ENCODE results near the gene CSTB.
A peak's percentile ranks its signal among the peaks of the same experiment; 100 is the strongest.
"Not testable (repeated sequence)": the region's sequence is repeated elsewhere in the genome, so short reads cannot be mapped to it uniquely, and the experiment has no call there.

CSTB gene

DNA sequence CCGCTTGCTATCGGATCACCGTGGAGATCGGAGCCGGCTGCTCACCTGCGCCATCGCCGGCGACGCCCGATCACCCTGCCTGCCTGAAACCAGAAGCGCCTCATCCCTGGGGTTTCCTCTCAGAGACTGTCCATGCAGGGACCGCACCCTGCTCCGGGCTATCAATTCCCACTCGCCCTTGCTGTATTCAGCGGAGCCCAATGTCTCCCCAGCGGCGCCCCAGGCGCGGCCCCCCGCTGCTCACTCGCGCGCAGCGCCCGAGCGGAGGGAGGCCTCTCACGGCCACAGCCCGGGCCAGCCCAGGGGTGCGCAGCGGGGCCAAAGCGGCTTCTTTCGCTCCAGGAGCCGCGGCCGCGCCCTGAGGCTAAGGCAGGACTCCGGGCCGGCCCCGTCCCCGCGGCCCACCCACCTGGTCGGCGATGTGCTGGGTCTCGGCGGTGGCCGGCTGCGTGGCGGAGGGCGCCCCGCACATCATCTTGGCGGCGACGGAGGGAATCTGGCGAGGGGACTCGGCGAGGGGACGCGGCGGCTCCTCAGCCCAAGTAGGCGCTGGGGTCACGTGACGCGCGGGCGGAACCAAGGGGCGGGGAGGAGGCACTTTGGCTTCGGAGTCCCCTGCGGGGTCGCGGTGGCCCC is at the start of gene CSTB:
CSTB (minus strand) TSS at position 514 of the 636 bp plus-strand sequence; CDS start at position 475, 39 bp downstream.
- DNase-seq (ENCODE audit: low spot score), result peak; percentile 86

- DNase-seq (ENCODE audit: low spot score), result no peak
Measured at GRCh38 chr21:43825242-43825935, 49.3 kb upstream of the CSTB start.

GRCh38 chr21:43824333-43825241 is 48.5 kb upstream of the CSTB start:
- peak; percentile 81 for DNase-seq (ENCODE audit: low spot score)

DNA sequence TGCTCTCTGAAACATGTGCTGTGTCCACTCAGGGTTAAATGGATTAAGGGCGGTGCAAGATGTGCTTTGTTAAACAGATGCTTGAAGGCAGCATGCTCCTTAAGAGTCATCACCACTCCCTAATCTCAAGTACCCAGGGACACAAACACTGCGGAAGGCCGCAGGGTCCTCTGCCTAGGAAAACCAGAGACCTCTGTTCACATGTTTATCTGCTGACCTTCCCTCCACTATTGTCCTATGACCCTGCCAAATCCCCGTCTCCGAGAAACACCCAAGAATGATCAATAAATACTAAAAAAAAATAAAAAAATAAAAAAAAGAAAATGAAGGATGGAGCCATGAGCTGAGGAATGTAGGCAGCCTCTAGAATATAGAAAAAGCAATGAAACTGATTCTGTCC is 46.6 kb upstream of the CSTB start:
- not testable (repeated sequence) for DNase-seq (ENCODE audit: low spot score)

- DNase-seq (ENCODE audit: low spot score), result not testable (repeated sequence)
Measured at GRCh38 chr21:43822166-43822565, 46.1 kb upstream of the CSTB start.

GRCh38 chr21:43820466-43820865 is 44.4 kb upstream of the CSTB start:
- DNase-seq (ENCODE audit: low spot score), result no peak

DNA sequence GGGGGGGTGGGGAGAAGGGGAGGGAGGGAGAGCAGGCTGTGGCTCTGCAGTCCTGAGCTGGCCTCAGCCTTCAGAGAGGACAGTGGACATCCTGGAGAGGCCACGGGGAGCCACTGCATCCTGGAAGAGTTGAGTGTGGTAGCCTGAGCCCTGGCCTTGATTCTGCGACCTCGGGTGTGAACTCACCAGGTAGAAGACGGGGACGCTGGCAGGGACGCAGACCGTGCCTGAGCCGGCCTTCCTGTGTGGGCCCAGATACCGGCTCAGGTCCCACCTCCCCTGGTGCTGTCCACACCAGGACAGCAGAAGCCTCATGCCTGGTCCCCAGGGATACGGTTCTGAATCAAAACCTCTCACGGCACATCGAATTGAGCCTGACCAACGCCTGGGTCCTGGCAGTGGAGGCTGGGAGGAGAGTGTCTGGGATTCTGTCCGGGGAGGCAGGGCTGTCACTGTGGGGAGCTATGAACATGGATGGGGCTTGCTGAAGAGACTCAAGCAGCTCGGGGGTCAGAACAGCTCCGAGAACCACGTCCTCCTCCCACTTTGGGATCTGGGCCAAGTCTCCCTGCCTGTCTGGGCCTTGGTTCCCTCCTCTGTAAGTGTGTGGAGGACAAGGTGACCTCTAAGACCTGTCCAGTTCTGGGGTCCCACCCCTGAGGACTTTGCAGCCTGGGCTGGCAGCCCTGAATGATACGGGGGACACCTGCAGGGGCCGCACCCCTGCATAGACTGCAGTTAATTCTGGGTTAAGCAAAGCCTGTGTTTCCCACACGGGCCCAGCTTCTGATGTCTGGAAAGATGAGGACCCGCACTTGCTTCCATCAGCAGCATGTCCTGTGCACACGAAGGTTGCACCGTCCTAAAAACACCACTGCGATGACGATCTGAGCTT is 43.6 kb upstream of the CSTB start:
- DNase-seq (ENCODE audit: low spot score), result no peak

DNA sequence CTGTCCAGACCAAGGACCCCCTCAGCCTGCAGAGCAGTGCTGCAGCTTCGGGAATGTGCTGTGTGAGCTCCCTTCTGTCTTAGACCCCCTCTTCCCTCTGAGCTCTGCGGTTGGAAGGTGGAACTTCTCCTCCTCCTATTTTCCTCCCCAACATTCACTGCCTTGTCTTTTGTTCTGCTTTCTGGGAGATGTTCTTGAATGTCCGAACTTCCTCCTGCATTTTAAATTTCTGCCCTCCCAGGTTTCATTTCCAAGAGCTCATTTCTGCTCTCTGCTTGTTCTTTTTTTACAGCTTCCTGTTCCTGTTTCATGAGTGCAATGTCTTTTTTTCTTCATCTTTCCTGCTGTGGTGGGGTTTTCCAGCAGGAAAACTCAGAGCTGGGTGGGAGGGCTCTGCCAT is 42.6 kb upstream of the CSTB start:
- no peak for DNase-seq (ENCODE audit: low spot score)

DNA sequence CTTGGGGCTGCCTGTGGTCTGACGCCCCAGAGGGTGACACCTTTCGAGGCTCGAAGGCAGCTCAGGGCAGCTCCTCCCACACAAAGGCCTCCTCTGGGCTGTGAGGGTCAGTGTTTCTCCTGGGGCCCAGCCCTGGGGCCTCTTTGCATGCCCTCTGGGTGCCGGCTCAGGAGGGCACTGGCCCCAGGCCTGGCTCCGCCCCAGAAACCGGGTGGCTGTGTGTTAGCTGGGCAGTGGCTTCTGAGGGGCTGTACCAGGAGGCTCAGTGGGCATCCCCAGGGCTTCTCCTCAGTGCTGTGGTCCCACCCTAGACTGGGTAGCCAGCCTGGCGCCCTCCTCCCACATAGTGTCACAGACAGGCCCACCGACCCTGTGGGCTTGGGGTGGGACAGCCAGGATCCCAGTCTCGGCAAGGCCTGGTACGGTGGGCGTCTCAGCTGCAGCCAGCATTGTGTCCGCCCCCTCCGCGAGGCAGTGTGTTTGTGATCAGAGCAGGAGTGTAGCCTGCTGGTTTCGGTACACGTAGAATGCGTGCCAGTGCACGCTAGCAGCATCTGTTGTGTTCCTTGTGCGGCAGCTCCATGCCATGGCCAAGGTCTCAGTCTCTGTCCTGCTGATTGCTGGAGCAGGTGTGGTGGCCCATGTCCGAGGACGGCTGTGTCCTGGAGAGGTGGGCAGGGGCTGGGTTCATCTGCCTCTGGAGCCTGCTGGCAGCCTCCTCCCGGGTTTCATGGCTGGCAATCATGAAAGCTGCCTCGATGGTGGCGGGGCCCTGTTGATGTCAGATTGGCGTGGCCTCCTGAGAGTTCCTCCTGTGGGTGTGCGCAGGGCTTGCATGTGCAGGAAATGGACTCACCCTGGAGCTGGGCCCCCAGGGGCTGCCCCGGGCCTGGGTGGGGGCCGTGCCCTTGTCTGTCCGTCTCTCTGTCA is 41.3 kb upstream of the CSTB start:
- no peak for DNase-seq (ENCODE audit: low spot score)

GRCh38 chr21:43816611-43817071 is 40.5 kb upstream of the CSTB start:
- no peak for DNase-seq (ENCODE audit: low spot score)

- DNase-seq (ENCODE audit: low spot score), result no peak
Measured at GRCh38 chr21:43815991-43816390, 39.9 kb upstream of the CSTB start.

- no peak for DNase-seq (ENCODE audit: low spot score)
Measured at GRCh38 chr21:43815107-43815613, 39.1 kb upstream of the CSTB start.

- DNase-seq (ENCODE audit: low spot score), result no peak
Measured at GRCh38 chr21:43814215-43815106, 38.4 kb upstream of the CSTB start.

DNA sequence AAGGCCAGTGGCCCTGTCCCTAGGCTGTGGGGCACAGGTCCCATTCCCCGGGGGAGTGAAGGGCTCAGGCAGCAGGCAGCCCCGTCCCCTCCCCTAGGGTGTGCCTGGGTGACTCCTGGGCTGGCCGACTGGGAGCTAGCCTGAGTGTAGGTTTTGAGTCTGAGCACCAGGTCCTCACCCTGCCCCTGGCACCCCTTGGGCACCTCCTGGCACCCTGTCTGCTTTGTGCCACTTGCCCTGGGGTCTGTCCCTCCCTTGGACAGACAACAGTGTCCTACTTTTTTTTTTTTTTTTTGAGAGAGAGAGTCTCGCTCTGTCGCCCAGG is 37.5 kb upstream of the CSTB start:
- DNase-seq (ENCODE audit: low spot score), result no peak

DNA sequence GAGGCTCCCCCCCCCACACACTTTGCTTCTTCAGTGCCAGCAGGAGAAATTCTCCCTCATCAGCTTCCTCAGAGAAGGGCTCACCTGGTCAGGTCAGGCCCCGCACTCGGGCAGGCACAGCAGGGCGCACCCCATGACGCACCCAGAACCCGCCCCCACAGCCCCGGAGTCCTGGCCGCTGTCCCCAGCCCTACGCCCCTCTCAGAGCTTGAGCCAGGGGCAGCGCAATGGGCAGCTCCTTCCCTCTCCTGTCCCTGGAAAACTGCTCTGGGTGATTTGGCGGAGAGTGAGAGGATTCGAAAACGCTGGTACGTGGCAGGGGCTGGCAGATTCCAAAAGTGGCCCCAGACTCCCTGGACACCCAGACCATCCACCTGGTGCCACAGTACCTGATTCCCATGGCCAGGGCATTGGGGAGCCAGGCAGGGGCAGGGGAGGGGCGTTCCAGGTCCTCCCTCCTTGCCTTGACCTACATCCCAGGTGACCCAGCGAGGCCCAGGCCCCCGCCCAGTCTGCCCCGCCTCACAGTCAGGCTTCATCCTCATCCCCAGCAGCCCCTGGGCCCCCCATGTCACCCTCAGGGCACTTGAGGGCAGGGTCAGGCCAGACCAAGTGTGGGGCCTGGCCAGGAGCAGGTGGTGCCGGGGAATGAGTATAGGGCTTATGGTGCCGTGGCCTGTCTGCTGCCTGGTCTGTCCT is 37.0 kb upstream of the CSTB start:
- DNase-seq (ENCODE audit: low spot score), result no peak

GRCh38 chr21:43812139-43812821 is 36.2 kb upstream of the CSTB start:
- DNase-seq (ENCODE audit: low spot score), result no peak

DNA sequence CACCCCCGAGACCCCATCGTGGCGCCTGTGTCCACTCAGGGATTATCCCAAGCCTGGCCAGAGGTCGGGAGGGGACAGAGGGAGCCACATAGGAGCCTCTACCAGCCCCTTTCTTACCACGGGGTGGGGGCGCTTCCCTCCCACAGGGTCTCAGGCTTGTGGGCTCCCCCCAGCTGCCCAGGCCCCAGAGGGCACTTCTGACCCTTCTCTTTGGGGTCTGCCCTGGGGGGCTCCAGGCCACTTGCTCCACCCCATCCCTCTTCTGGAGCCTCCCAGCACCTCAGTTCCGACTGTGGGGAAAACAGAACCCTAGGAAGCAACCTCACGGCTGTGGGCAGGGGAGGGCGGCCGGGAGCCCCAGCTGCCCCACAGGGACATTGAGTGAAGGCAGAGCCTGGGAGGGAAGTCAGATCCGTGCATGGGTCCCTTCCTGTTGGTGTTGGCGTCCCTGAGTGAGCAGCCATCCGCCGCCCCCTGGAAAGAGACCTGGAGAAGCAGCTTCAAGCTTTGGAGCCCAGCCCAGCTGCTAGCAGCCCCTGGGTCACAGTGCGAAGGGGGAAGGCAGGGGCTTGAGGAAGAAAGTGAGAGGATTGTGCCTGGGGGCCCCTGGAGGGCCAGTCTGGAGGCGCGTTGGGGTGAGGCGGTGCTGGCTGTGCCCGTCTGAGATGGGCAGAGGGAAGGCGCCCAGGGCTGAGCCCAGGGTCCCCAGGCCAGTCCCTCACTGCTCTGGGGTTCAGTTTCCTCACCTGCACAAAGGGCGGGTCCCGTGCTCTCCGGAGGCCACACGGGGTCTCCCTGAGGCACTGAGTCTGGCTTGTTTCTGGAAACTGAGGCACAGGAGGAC is 35.4 kb upstream of the CSTB start:
- no peak for DNase-seq (ENCODE audit: low spot score)
